ENCODE measurements around the gene RIOK2. TPM values are rescaled to one million over a fixed set of nuclear protein-coding genes. Genes with fewer than 3 reads are reported as not detected.
A peak's percentile ranks its signal among the peaks of the same experiment; 100 is the strongest.

Gene RIOK2
- total and polyA plus RNA-seq, 2 experiments from 2014 or later: 34.4 to 44.1 TPM

GRCh38 chr5:97163790-97164285 is 19.2 kb downstream of the RIOK2 start:
- H2AFZ ChIP-seq: no peak overlapping the region
- no peak overlapping the region for H3K4me3 ChIP-seq
- H3K27ac ChIP-seq: no peak overlapping the region
- no peaks in the 10 kb centered on the region for H3K9me2 ChIP-seq (replicated peaks; ENCODE audit: insufficient read depth)
- H3K4me2 ChIP-seq: no peak overlapping the region
- no peak for DNase-seq (ENCODE audit: low spot score)
- H3K36me3 ChIP-seq (replicated peaks; ENCODE audit: insufficient read depth, low read depth): peaks cover 6% of the 10 kb centered on the region
- H4K20me1 ChIP-seq (ENCODE audit: insufficient read depth, poor library complexity, severe bottlenecking): no peaks in the 10 kb centered on the region
- H3K79me2 ChIP-seq: no peaks in the 10 kb centered on the region
- WGBS (ENCODE audit: low lambda C conversion rate, missing lambda C conversion rate): 98% methylated on average over 5 of the region's 5 CpGs
- no peaks in the 10 kb centered on the region for H3K9me3 ChIP-seq (ENCODE audit: low read depth)
- peaks cover 15% of the 10 kb centered on the region for H3K4me1 ChIP-seq (ENCODE audit: insufficient read depth)
- TF ChIP-seq CTCF (IDR thresholded peaks at IDR 0.05; ENCODE audit: poor library complexity): no peak
- no peak for TF ChIP-seq EZH2phosphoT487 (IDR thresholded peaks at IDR 0.05; ENCODE audit: low read depth, severe bottlenecking, unreplicated experiment)
- TF ChIP-seq EZH2 (IDR thresholded peaks at IDR 0.05; ENCODE audit: borderline replicate concordance): no peak
- H3K27me3 ChIP-seq: no peaks in the 10 kb centered on the region

GRCh38 chr5:97163360-97163764 is 19.7 kb downstream of the RIOK2 start:
- DNase-seq (ENCODE audit: low spot score): no peak

GRCh38 chr5:97162045-97162444 is 21.0 kb downstream of the RIOK2 start:
- no peaks in the 10 kb centered on the region for H4K20me1 ChIP-seq (ENCODE audit: insufficient read depth, poor library complexity, severe bottlenecking)
- peaks cover 7% of the 10 kb centered on the region for H3K9me3 ChIP-seq (ENCODE audit: low read depth)
- H3K4me1 ChIP-seq (ENCODE audit: insufficient read depth): peaks cover 15% of the 10 kb centered on the region
- no peak overlapping the region for H3K4me2 ChIP-seq
- peak; percentile 85 for DNase-seq (ENCODE audit: low spot score)
- no peak overlapping the region for H2AFZ ChIP-seq
- 31% methylated on average over 4 of the region's 4 CpGs for WGBS (ENCODE audit: low lambda C conversion rate, missing lambda C conversion rate)
- TF ChIP-seq EZH2phosphoT487 (IDR thresholded peaks at IDR 0.05; ENCODE audit: low read depth, severe bottlenecking, unreplicated experiment) (no peak), EZH2 (IDR thresholded peaks at IDR 0.05; ENCODE audit: borderline replicate concordance) (no peak), CTCF (IDR thresholded peaks at IDR 0.05; ENCODE audit: poor library complexity) (peak; percentile 90)
- H3K79me2 ChIP-seq: no peaks in the 10 kb centered on the region
- no peaks in the 10 kb centered on the region for H3K27me3 ChIP-seq
- peaks cover 6% of the 10 kb centered on the region for H3K36me3 ChIP-seq (replicated peaks; ENCODE audit: insufficient read depth, low read depth)
- no peaks in the 10 kb centered on the region for H3K9me2 ChIP-seq (replicated peaks; ENCODE audit: insufficient read depth)
- H3K4me3 ChIP-seq: no peak overlapping the region
- no peak overlapping the region for H3K27ac ChIP-seq

More at GRCh38 chr5:97163360-97163764, 19.7 kb downstream of the RIOK2 start:
- TF ChIP-seq CTCF (IDR thresholded peaks at IDR 0.05; ENCODE audit: poor library complexity) (peak; percentile 69), EZH2phosphoT487 (IDR thresholded peaks at IDR 0.05; ENCODE audit: low read depth, severe bottlenecking, unreplicated experiment) (no peak)
- peaks cover 6% of the 10 kb centered on the region for H3K36me3 ChIP-seq (replicated peaks; ENCODE audit: insufficient read depth, low read depth)
- H3K27me3 ChIP-seq: no peaks in the 10 kb centered on the region
- H3K9me3 ChIP-seq (ENCODE audit: low read depth): no peaks in the 10 kb centered on the region
- no peak overlapping the region for H3K27ac ChIP-seq
- no peak overlapping the region for H3K4me3 ChIP-seq
- no peaks in the 10 kb centered on the region for H4K20me1 ChIP-seq (ENCODE audit: insufficient read depth, poor library complexity, severe bottlenecking)
- no peak overlapping the region for H3K4me2 ChIP-seq
- peaks cover 15% of the 10 kb centered on the region for H3K4me1 ChIP-seq (ENCODE audit: insufficient read depth)
- H2AFZ ChIP-seq: no peak overlapping the region
- no peaks in the 10 kb centered on the region for H3K9me2 ChIP-seq (replicated peaks; ENCODE audit: insufficient read depth)
- no peaks in the 10 kb centered on the region for H3K79me2 ChIP-seq

GRCh38 chr5:97157689-97158088 is 25.4 kb downstream of the RIOK2 start:
- no peak overlapping the region for H3K4me2 ChIP-seq
- H3K27me3 ChIP-seq: no peaks in the 10 kb centered on the region
- no peak for DNase-seq (ENCODE audit: low spot score)
- no peaks in the 10 kb centered on the region for H4K20me1 ChIP-seq (ENCODE audit: insufficient read depth, poor library complexity, severe bottlenecking)
- H3K4me3 ChIP-seq: no peak overlapping the region
- H2AFZ ChIP-seq: no peak overlapping the region
- WGBS (ENCODE audit: low lambda C conversion rate, missing lambda C conversion rate): 95% methylated on average over 2 of the region's 2 CpGs
- TF ChIP-seq CTCF (IDR thresholded peaks at IDR 0.05; ENCODE audit: poor library complexity): no peak
- TF ChIP-seq EZH2 (IDR thresholded peaks at IDR 0.05; ENCODE audit: borderline replicate concordance): no peak
- no peak for TF ChIP-seq EZH2phosphoT487 (IDR thresholded peaks at IDR 0.05; ENCODE audit: low read depth, severe bottlenecking, unreplicated experiment)
- H3K79me2 ChIP-seq: no peaks in the 10 kb centered on the region
- H3K27ac ChIP-seq: no peak overlapping the region
- H3K9me2 ChIP-seq (replicated peaks; ENCODE audit: insufficient read depth): no peaks in the 10 kb centered on the region
- H3K9me3 ChIP-seq (ENCODE audit: low read depth): peaks cover 9% of the 10 kb centered on the region
- H3K36me3 ChIP-seq (replicated peaks; ENCODE audit: insufficient read depth, low read depth): peaks cover 5% of the 10 kb centered on the region
- no peaks in the 10 kb centered on the region for H3K4me1 ChIP-seq (ENCODE audit: insufficient read depth)

Data from hepatocyte (in vitro differentiated cells).